HepG2 (cell line): ENCODE measurements around the gene CTNNAL1. TPM values are rescaled to one million over a fixed set of nuclear protein-coding genes. Genes with fewer than 3 reads are reported as not detected.

ENCODE experiments used
- ERF ChIP-seq: IDR thresholded peaks from 2 replicates; pipeline ENCODE4 v1.6.1; 2018; ENCODE audit warnings: missing biosample characterization, missing genetic modification reagents
- FOXK1 ChIP-seq: sonication (generic); formaldehyde crosslinking; IDR thresholded peaks from 2 replicates; pipeline ENCODE4 v1.4.0; 2020; ENCODE audit warnings: low read depth, missing genetic modification reagents, borderline replicate concordance
- FOXP1 ChIP-seq, 2 experiments: fragments of 450-650 bp in 1 of 2; IDR thresholded peaks; 2 replicates each; pipeline ENCODE4 v1.6.1; 2017 to 2018; ENCODE audit warnings: antibody characterized with exemption in 1 of 2
- ISL2 ChIP-seq: sonication (generic); formaldehyde crosslinking; IDR thresholded peaks from 2 replicates; pipeline ENCODE4 v1.5.0; 2020; ENCODE audit warnings: missing genetic modification reagents
- NFE2L2 ChIP-seq: fragments of 150-350 bp; IDR thresholded peaks from 2 replicates; pipeline ENCODE4 v1.6.1; 2014; ENCODE audit warnings: low read length
- PHB2 ChIP-seq: fragments of 450-650 bp; IDR thresholded peaks from 2 replicates; pipeline ENCODE4 v1.6.1; 2018; ENCODE audit not compliant: partially characterized antibody
- SP5 ChIP-seq: IDR thresholded peaks from 2 replicates; pipeline ENCODE4 v1.6.1; 2016; ENCODE audit warnings: low read depth, borderline replicate concordance
- ZBTB10 ChIP-seq: sonication (generic); formaldehyde crosslinking; IDR thresholded peaks from 2 replicates; pipeline ENCODE4 v1.4.0; 2020; ENCODE audit warnings: missing genetic modification reagents, borderline replicate concordance
- ZBTB21 ChIP-seq: sonication (generic); formaldehyde crosslinking; IDR thresholded peaks from 2 replicates; pipeline ENCODE4 v1.4.0; 2020; ENCODE audit warnings: missing genetic modification reagents
- ZC3H4 ChIP-seq: sonication (generic); formaldehyde crosslinking; IDR thresholded peaks from 2 replicates; pipeline ENCODE4 v1.4.0; 2020; ENCODE audit warnings: missing genetic modification reagents, borderline replicate concordance
- ZKSCAN5 ChIP-seq: sonication (generic); formaldehyde crosslinking; IDR thresholded peaks from 2 replicates; pipeline ENCODE4 v1.5.1; 2020; ENCODE audit warnings: mild to moderate bottlenecking, missing genetic modification reagents
- ZNF253 ChIP-seq: sonication (generic); formaldehyde crosslinking; IDR thresholded peaks from 2 replicates; pipeline ENCODE4 v1.8.0; 2022; ENCODE audit warnings: mild to moderate bottlenecking, missing genetic modification reagents, borderline replicate concordance
- ZNF326 ChIP-seq: sonication (generic); formaldehyde crosslinking; IDR thresholded peaks from 2 replicates; pipeline ENCODE4 v1.4.0; 2020; ENCODE audit warnings: missing genetic modification reagents, borderline replicate concordance
- ZNF460 ChIP-seq: sonication (generic); formaldehyde crosslinking; IDR thresholded peaks from 2 replicates; pipeline ENCODE4 v1.5.1; 2020; ENCODE audit warnings: missing genetic modification reagents, mild to moderate bottlenecking, borderline replicate concordance
- ZNF562 ChIP-seq: sonication (generic); formaldehyde crosslinking; IDR thresholded peaks from 2 replicates; pipeline ENCODE4 v1.8.0; 2022; ENCODE audit warnings: missing genetic modification reagents, borderline replicate concordance
- ZNF598 ChIP-seq: sonication (generic); formaldehyde crosslinking; IDR thresholded peaks from 2 replicates; pipeline ENCODE4 v1.5.1; 2020; ENCODE audit warnings: mild to moderate bottlenecking, missing genetic modification reagents, borderline replicate concordance
- ZNF724P ChIP-seq: sonication (generic); formaldehyde crosslinking; IDR thresholded peaks from 2 replicates; pipeline ENCODE4 v1.8.0; 2022; ENCODE audit warnings: missing genetic modification reagents, borderline replicate concordance
- ZNF746 ChIP-seq: sonication (generic); formaldehyde crosslinking; IDR thresholded peaks from 2 replicates; pipeline ENCODE4 v1.8.0; 2022; ENCODE audit warnings: mild to moderate bottlenecking, missing genetic modification reagents
- polyA plus RNA-seq, 8 experiments: library from polyadenylated mRNA; depleted of rRNA in 3 of 8; stranded (reverse) in 7 of 8; unstranded in 1 of 8; fragments of >200 nt; fragmentation: Illumina TruSeq in 4 of 8; extraction: Trizol in 4 of 8; gene quantifications; 2 replicates each; pipeline versions ENCODE4 v1.2.1 to v1.2.3, GENCODE V29; 2011 to 2016; ENCODE audit warnings: low read depth in 4 of 8, missing spikeins in 1 of 8, mixed read lengths in 1 of 8; ENCODE audit not compliant: insufficient read depth in 1 of 8
- total RNA-seq, 5 experiments: library from RNA; depleted of rRNA; stranded (reverse); fragments of >200 nt; fragmentation: Illumina TruSeq; extraction: Trizol; gene quantifications; 2 replicates each; pipeline ENCODE4 v1.2.3, GENCODE V29; 2016; ENCODE audit warnings: low read depth in 1 of 5
- TF ChIP-seq, protein P1 (sequence below): sonication (generic); formaldehyde crosslinking; IDR thresholded peaks from 2 replicates; pipeline ENCODE4 v1.4.0; 2020; ENCODE audit warnings: missing genetic modification reagents
- TF ChIP-seq, protein P2 (sequence below): sonication (generic); formaldehyde crosslinking; IDR thresholded peaks from 2 replicates; pipeline ENCODE4 v1.4.0; 2020; ENCODE audit warnings: mild to moderate bottlenecking, low read depth, missing genetic modification reagents
- TF ChIP-seq, protein P3 (sequence below): sonication (generic); formaldehyde crosslinking; IDR thresholded peaks from 2 replicates; pipeline ENCODE4; 2020; ENCODE audit warnings: missing genetic modification reagents, mild to moderate bottlenecking, borderline replicate concordance
- TF ChIP-seq, protein P4 (sequence below): sonication (generic); formaldehyde crosslinking; IDR thresholded peaks from 2 replicates; pipeline ENCODE4 v1.4.0; 2020; ENCODE audit warnings: mild to moderate bottlenecking, missing genetic modification reagents

The CTNNAL1 gene
- total and polyA plus RNA-seq, 2 of the 13 experiments (the other 11 are each of a cell fraction or from before 2014, with no cell fraction given), result 32.0 to 162 TPM

GRCh38 chr9:109010746-109011145 lies 2.6 kb downstream of the CTNNAL1 start (continued):
- no peak for TF ChIP-seq ZBTB10 (CRISPR knock-in tag)
- TF ChIP-seq ISL2 (CRISPR knock-in tag), result no peak
- no peak for TF ChIP-seq ZC3H4 (CRISPR knock-in tag)
- no peak for TF ChIP-seq ZNF460 (CRISPR knock-in tag)
- no peak for TF ChIP-seq ZNF746 (CRISPR knock-in tag)
- TF ChIP-seq, protein P1, sequence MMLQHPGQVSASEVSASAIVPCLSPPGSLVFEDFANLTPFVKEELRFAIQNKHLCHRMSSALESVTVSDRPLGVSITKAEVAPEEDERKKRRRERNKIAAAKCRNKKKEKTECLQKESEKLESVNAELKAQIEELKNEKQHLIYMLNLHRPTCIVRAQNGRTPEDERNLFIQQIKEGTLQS (CRISPR knock-in tag), result 0 out of 2 replicates have a peak, but pooled peaks have one; percentile 43
- no peak for TF ChIP-seq ZNF562 (CRISPR knock-in tag)
- no peak for TF ChIP-seq ZNF326 (CRISPR knock-in tag)
- TF ChIP-seq, protein P2, sequence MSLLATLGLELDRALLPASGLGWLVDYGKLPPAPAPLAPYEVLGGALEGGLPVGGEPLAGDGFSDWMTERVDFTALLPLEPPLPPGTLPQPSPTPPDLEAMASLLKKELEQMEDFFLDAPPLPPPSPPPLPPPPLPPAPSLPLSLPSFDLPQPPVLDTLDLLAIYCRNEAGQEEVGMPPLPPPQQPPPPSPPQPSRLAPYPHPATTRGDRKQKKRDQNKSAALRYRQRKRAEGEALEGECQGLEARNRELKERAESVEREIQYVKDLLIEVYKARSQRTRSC (CRISPR knock-in tag), result no peak
- no peak for TF ChIP-seq SP5 (CRISPR knock-in tag)
- TF ChIP-seq FOXK1 (CRISPR knock-in tag), result peak; percentile 25; the same call in 1 of the 2 replicates
- TF ChIP-seq ZKSCAN5 (CRISPR knock-in tag), result no peak
- no peak for TF ChIP-seq ZNF598 (CRISPR knock-in tag)
- TF ChIP-seq ZBTB21 (CRISPR knock-in tag), result peak; percentile 95
- no peak for TF ChIP-seq ERF
- TF ChIP-seq NFE2L2, result 0 out of 2 replicates have a peak, but pooled peaks have one; percentile 17
- TF ChIP-seq FOXP1 (IDR thresholded peaks at IDR 0.05), result no peak
- TF ChIP-seq FOXP1 (CRISPR knock-in tag; IDR thresholded peaks at IDR 0.05), result no peak
- TF ChIP-seq, protein P3, sequence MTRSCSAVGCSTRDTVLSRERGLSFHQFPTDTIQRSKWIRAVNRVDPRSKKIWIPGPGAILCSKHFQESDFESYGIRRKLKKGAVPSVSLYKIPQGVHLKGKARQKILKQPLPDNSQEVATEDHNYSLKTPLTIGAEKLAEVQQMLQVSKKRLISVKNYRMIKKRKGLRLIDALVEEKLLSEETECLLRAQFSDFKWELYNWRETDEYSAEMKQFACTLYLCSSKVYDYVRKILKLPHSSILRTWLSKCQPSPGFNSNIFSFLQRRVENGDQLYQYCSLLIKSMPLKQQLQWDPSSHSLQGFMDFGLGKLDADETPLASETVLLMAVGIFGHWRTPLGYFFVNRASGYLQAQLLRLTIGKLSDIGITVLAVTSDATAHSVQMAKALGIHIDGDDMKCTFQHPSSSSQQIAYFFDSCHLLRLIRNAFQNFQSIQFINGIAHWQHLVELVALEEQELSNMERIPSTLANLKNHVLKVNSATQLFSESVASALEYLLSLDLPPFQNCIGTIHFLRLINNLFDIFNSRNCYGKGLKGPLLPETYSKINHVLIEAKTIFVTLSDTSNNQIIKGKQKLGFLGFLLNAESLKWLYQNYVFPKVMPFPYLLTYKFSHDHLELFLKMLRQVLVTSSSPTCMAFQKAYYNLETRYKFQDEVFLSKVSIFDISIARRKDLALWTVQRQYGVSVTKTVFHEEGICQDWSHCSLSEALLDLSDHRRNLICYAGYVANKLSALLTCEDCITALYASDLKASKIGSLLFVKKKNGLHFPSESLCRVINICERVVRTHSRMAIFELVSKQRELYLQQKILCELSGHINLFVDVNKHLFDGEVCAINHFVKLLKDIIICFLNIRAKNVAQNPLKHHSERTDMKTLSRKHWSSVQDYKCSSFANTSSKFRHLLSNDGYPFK (CRISPR knock-in tag), result no peak
- no peak for TF ChIP-seq ZNF724P (CRISPR knock-in tag)
- TF ChIP-seq, protein P4, sequence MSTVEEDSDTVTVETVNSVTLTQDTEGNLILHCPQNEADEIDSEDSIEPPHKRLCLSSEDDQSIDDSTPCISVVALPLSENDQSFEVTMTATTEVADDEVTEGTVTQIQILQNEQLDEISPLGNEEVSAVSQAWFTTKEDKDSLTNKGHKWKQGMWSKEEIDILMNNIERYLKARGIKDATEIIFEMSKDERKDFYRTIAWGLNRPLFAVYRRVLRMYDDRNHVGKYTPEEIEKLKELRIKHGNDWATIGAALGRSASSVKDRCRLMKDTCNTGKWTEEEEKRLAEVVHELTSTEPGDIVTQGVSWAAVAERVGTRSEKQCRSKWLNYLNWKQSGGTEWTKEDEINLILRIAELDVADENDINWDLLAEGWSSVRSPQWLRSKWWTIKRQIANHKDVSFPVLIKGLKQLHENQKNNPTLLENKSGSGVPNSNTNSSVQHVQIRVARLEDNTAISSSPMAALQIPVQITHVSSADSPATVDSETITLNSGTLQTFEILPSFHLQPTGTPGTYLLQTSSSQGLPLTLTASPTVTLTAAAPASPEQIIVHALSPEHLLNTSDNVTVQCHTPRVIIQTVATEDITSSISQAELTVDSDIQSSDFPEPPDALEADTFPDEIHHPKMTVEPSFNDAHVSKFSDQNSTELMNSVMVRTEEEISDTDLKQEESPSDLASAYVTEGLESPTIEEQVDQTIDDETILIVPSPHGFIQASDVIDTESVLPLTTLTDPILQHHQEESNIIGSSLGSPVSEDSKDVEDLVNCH, result no peak
- no peak for TF ChIP-seq ZNF253
- TF ChIP-seq PHB2, result no peak
